Astrocyte (in vitro differentiated cells and primary cell): ENCODE measurements around the gene PPAN. TPM values are rescaled to one million over a fixed set of nuclear protein-coding genes. Genes with fewer than 3 reads are reported as not detected.

Experiments
- DNase-seq: peaks from one replicate; pipeline ENCODE4 v3.0.0-alpha.2; 2010; ENCODE audit warnings: low read depth
- FAIRE-seq: peaks from 2 replicates; lab custom pipeline; 2011; peaks lifted over from hg19 to GRCh38; lab: Jason Lieb, UNC
- H2AFZ ChIP-seq: 2 replicates; pipeline ENCODE4 v1.6.0; 2012; ENCODE audit warnings: low read depth, low read length, inconsistent platforms
- H3K27ac ChIP-seq: 2 replicates; pipeline ENCODE4 v1.5.1; 2011; ENCODE audit warnings: low read depth, low read length, inconsistent platforms
- H3K27me3 ChIP-seq: 2 replicates; pipeline ENCODE4 v1.6.0; 2011; ENCODE audit warnings: low read length, inconsistent platforms; ENCODE audit not compliant: insufficient read depth
- H3K36me3 ChIP-seq: 2 replicates; pipeline ENCODE4 v1.5.1; 2011; ENCODE audit warnings: low read length, inconsistent platforms; ENCODE audit not compliant: insufficient read depth
- H3K4me1 ChIP-seq: 2 replicates; pipeline ENCODE4 v1.5.1; 2011; ENCODE audit warnings: low read length, inconsistent platforms; ENCODE audit not compliant: insufficient read depth
- H3K4me2 ChIP-seq: 2 replicates; pipeline ENCODE4 v1.6.0; 2012; ENCODE audit warnings: low read length, inconsistent platforms
- H3K4me3 ChIP-seq: 2 replicates; pipeline ENCODE4 v1.5.1; 2011; ENCODE audit warnings: low read depth, mild to moderate bottlenecking, low read length, inconsistent platforms; ENCODE audit not compliant: insufficient read depth
- H3K79me2 ChIP-seq: 2 replicates; pipeline ENCODE4 v1.6.0; 2012; ENCODE audit warnings: mild to moderate bottlenecking, low read length, inconsistent platforms; ENCODE audit not compliant: insufficient read depth
- H3K9ac ChIP-seq: 2 replicates; pipeline ENCODE4 v1.6.0; 2012; ENCODE audit warnings: mild to moderate bottlenecking, low read length, inconsistent platforms
- H3K9me3 ChIP-seq: 2 replicates; pipeline ENCODE4 v1.5.1; 2012; ENCODE audit warnings: low read depth, mild to moderate bottlenecking, low read length, inconsistent platforms; ENCODE audit not compliant: insufficient read depth
- H4K20me1 ChIP-seq: 2 replicates; pipeline ENCODE4 v1.6.0; 2012; ENCODE audit warnings: low read length, inconsistent platforms; ENCODE audit not compliant: insufficient read depth
- H3K27ac Mint-ChIP-seq: one replicate; pipeline ENCODE4 v1.8.0; 2021; ENCODE audit warnings: mild to moderate bottlenecking, mixed read lengths; ENCODE audit not compliant: unreplicated experiment
- H3K27me3 Mint-ChIP-seq: one replicate; pipeline ENCODE4 v1.8.0; 2021; ENCODE audit warnings: low read depth, mixed read lengths; ENCODE audit not compliant: unreplicated experiment
- H3K36me3 Mint-ChIP-seq: one replicate; pipeline ENCODE4 v1.8.0; 2021; ENCODE audit warnings: low read depth, mixed read lengths; ENCODE audit not compliant: unreplicated experiment
- H3K4me1 Mint-ChIP-seq: one replicate; pipeline ENCODE4 v1.8.0; 2021; ENCODE audit warnings: low read depth, mixed read lengths; ENCODE audit not compliant: unreplicated experiment
- H3K4me3 Mint-ChIP-seq: one replicate; pipeline ENCODE4 v1.8.0; 2021; ENCODE audit warnings: mild to moderate bottlenecking, moderate library complexity, mixed read lengths; ENCODE audit not compliant: unreplicated experiment
- H3K9me3 Mint-ChIP-seq: one replicate; pipeline ENCODE4 v1.8.0; 2021; ENCODE audit warnings: mild to moderate bottlenecking, mixed read lengths; ENCODE audit not compliant: unreplicated experiment
- CTCF ChIP-seq: IDR thresholded peaks from 2 replicates; pipeline ENCODE4 v1.5.1; 2011; ENCODE audit warnings: low read depth, mild to moderate bottlenecking, inconsistent platforms, low read length, moderate library complexity; ENCODE audit not compliant: insufficient read depth
- EZH2 ChIP-seq: IDR thresholded peaks from 2 replicates; pipeline ENCODE4 v1.6.1; 2012; ENCODE audit warnings: mild to moderate bottlenecking, low read length, inconsistent platforms; ENCODE audit not compliant: insufficient read depth
- total RNA-seq: library from RNA; stranded (reverse); gene quantifications from 2 replicates; pipeline ENCODE4 v1.2.1, GENCODE V29; 2021

PPAN gene
- total RNA-seq, 1 donor from 2014 or later: 55.6 TPM

- no peak overlapping the region for H3K27ac ChIP-seq
- peak overlapping the region; percentile 70 for H3K4me3 Mint-ChIP-seq
- H3K79me2 ChIP-seq: peaks cover 43% of the 10 kb centered on the region
- no peak overlapping the region for H3K9ac ChIP-seq
- no peak overlapping the region for H2AFZ ChIP-seq
- H3K27ac Mint-ChIP-seq: peak overlapping the region; percentile 47
- no peak for FAIRE-seq
- H3K27me3 ChIP-seq: no peaks in the 10 kb centered on the region
- H3K9me3 ChIP-seq: no peaks in the 10 kb centered on the region
- no peak for DNase-seq
- peaks cover 13% of the 10 kb centered on the region for H3K36me3 ChIP-seq
- peaks cover 13% of the 10 kb centered on the region for H3K4me1 Mint-ChIP-seq
- peaks cover 63% of the 10 kb centered on the region for H4K20me1 ChIP-seq
- no peak overlapping the region for H3K4me3 ChIP-seq
- no peaks in the 10 kb centered on the region for H3K27me3 Mint-ChIP-seq
- H3K9me3 Mint-ChIP-seq: no peaks in the 10 kb centered on the region
- no peak overlapping the region for H3K4me2 ChIP-seq
- peaks cover 11% of the 10 kb centered on the region for H3K36me3 Mint-ChIP-seq
- H3K4me1 ChIP-seq: peaks cover 12% of the 10 kb centered on the region
- no peak for TF ChIP-seq CTCF
- no peak for TF ChIP-seq EZH2
Measured at GRCh38 chr19:10110076-10110971, 4.2 kb downstream of the PPAN start.

DNA sequence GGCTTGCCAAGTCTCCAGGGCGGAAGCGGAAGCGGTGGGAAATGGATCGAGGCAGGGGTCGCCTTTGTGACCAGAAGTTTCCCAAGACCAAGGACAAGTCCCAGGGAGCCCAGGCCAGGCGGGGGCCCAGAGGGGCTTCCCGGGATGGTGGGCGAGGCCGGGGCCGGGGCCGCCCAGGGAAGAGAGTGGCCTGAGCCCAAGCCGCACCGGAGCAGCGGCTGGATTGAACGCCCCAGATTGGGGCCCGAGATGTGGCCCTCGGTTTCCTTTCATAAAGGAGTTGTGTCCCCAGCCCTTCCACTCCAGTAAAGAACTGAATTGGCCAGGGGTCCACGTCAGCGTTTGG is 4.8 kb downstream of the PPAN start:
- no peaks in the 10 kb centered on the region for H3K9me3 ChIP-seq
- H3K4me2 ChIP-seq: no peak overlapping the region
- H3K9me3 Mint-ChIP-seq: no peaks in the 10 kb centered on the region
- peaks cover 69% of the 10 kb centered on the region for H4K20me1 ChIP-seq
- FAIRE-seq: no peak
- H3K36me3 Mint-ChIP-seq: peaks cover 12% of the 10 kb centered on the region
- no peak overlapping the region for H3K4me3 ChIP-seq
- peaks cover 13% of the 10 kb centered on the region for H3K4me1 Mint-ChIP-seq
- H3K36me3 ChIP-seq: peaks cover 13% of the 10 kb centered on the region
- peak overlapping the region; percentile 50 for H3K4me3 Mint-ChIP-seq
- no peak overlapping the region for H3K27ac ChIP-seq
- TF ChIP-seq EZH2 (no peak), CTCF (no peak)
- no peak for DNase-seq
- no peak overlapping the region for H2AFZ ChIP-seq
- no peak overlapping the region for H3K9ac ChIP-seq
- no peak overlapping the region for H3K27ac Mint-ChIP-seq
- H3K79me2 ChIP-seq: peaks cover 40% of the 10 kb centered on the region
- H3K27me3 Mint-ChIP-seq: no peaks in the 10 kb centered on the region
- H3K27me3 ChIP-seq: no peaks in the 10 kb centered on the region
- H3K4me1 ChIP-seq: peaks cover 12% of the 10 kb centered on the region

DNA sequence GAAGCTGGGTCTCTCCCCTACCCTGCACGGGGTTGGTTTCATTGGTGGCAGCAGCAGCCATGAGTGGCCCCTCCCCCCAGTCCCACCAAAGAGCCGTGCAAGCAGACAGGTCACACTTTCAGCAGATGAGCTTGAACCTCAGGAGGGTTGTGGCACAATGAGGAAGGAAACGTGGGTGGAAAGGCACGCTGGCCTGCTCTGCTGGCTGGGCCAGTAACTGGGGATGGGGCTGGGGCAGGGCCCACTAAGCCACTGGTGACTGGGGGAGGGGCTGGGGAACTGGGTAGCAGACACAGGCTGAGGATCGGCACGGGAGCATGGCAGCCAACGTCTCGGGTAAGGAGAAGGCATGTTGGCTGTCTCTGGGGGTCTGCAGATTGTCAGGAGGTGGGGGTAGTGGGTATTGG is 5.2 kb downstream of the PPAN start, which contains the start of gene P2RY11:
Gene P2RY11 (plus strand): TSS at position 289 of the 407 bp plus-strand sequence. CDS start 29 bp downstream, at position 318.
- H3K4me3 ChIP-seq: no peak within 1 kb of the TSS
- peaks cover 40% of the 10 kb centered on the region for H3K79me2 ChIP-seq
- peaks cover 74% of the 10 kb centered on the region for H4K20me1 ChIP-seq
- peaks cover 15% of the 10 kb centered on the region for H3K4me1 Mint-ChIP-seq
- H3K27ac ChIP-seq: no peak within 1 kb of the TSS
- no peak within 1 kb of the TSS for H3K4me2 ChIP-seq
- H3K4me3 Mint-ChIP-seq: peak within 1 kb of the TSS; percentile 70
- H3K4me1 ChIP-seq: peaks cover 12% of the 10 kb centered on the region
- no peak for FAIRE-seq
- no peaks in the 10 kb centered on the region for H3K9me3 ChIP-seq
- H3K36me3 Mint-ChIP-seq: peaks cover 16% of the 10 kb centered on the region
- no peaks in the 10 kb centered on the region for H3K27me3 ChIP-seq
- H3K9me3 Mint-ChIP-seq: no peaks in the 10 kb centered on the region
- H3K36me3 ChIP-seq: peaks cover 13% of the 10 kb centered on the region
- TF ChIP-seq EZH2: no peak
- TF ChIP-seq CTCF: no peak
- DNase-seq: no peak
- H2AFZ ChIP-seq: no peak within 1 kb of the TSS
- H3K27ac Mint-ChIP-seq: peak within 1 kb of the TSS; percentile 90
- no peaks in the 10 kb centered on the region for H3K27me3 Mint-ChIP-seq
- no peak within 1 kb of the TSS for H3K9ac ChIP-seq
